HG02885 (cell line): ENCODE results near the gene CCNF.
A peak's percentile ranks its signal among the peaks of the same experiment; 100 is the strongest.

Experiments
- ATAC-seq: cut with Tn5 transposase; IDR thresholded peaks from one replicate; pipeline ENCODE4 v1.9.1; 2021; ENCODE audit warnings: mild to moderate bottlenecking; ENCODE audit not compliant: unreplicated experiment, poor library complexity

CCNF gene

DNA sequence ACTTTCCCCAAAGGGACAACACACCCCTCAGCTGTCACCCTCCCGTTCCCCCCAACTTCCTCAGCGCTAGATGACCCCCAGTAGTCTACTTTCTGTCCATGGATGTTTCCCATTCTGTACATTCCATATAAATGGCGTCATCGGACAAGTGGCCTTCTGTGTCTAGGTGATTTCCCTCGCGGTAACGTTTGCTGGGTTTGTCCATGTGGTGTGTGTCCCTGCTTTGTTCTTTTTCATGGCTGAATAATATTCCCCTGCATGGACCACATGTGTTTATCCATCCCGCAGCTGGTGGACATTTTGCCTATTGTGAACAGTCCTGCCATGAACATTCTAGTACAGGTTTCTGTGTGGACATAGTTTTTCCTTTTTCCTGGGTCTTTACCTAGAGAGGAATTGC, 23.4 kb downstream of the CCNF start:
- no peak for ATAC-seq

DNA sequence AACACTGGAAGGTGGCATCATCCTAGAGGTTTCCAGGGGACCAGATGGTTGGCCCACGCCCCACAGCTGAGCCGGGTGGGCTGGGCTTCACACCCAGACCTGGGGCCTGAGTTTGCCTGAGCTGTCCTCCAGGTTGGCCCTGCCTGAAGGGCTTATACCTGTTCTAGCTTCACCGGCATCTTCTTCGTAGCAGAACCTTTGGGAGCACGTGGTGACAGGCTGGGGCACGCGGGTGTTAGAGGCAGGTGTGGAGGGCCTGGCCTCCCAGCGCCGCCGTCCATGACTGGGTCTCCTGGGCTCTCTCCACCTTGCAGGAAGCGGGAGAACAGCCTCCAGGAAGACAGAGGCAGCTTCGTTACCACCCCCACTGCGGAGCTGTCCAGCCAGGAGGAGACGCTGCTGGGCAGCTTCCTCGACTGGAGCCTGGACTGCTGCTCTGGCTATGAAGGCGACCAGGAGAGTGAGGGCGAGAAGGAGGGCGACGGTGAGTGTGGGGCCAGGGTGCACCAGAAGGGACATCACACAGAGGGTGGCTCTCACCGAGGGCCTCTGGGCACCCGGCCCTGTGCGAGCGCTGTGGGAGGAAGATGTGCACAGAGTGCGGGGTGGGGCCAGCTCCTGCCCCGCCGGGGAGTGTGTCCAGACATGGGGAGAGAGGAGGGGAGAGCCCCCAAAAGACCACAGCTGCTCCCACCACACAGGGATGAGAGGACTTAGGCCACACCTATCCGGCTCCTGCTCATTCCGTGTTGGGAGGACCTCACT, 26.0 kb downstream of the CCNF start:
- no peak for ATAC-seq

DNA sequence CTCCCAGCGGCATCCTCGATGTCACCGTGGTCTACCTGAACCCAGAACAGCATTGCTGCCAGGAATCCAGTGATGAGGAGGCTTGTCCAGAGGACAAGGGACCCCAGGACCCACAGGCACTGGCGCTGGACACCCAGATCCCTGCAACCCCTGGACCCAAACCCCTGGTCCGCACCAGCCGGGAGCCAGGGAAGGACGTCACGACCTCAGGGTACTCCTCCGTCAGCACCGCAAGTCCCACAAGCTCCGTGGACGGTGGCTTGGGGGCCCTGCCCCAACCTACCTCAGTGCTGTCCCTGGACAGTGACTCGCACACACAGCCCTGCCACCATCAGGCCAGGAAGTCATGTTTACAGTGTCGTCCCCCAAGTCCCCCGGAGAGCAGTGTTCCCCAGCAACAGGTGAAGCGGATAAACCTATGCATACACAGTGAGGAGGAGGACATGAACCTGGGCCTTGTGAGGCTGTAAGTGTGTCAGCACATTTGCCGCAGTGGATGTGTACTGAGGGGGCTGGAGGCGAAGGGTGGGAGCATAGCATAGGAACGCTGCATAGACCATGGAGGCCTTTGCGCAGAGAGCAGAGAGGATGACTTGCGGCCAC, 27.4 kb downstream of the CCNF start:
- ATAC-seq = no peak

DNA sequence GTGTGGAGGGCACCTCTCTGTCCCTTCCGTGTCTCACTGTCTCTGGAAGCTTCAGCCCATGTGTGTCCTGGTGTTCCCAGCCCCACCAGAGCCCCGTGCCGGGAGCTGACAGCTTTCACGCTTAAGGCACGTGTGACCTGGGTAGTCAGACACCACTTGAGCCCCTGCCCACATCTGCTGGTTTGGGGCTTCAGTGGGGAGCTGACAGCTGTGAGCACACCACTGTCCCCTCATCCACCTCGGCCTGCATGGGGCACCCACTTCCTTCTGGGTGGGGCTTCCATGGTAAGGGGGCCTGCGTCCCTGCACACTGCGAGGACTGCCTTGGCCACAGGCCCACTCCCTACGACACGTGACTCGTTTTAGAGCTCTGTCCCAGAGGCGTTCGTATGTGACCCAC, 28.0 kb downstream of the CCNF start:
- ATAC-seq = no peak

DNA sequence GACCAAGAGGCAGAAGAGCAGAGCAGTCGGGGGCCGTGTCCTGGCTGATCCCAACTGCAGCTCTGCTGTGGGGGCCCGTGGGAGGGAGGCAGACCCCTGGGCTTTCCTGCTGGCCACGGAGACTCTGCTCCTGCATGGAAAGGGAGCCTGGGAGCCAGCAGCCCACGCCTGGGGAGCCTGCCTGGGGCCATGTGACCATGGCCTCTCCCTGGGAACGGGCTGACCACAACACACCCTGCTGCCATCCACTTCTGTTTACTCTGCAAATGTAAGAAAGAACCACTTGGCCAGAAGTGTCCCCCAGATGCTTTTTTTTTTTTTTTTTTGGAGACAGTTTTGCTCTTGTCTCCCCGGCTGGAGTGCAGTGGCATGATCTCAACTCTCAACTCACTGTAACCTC, 28.7 kb downstream of the CCNF start:
- ATAC-seq = no peak

DNA sequence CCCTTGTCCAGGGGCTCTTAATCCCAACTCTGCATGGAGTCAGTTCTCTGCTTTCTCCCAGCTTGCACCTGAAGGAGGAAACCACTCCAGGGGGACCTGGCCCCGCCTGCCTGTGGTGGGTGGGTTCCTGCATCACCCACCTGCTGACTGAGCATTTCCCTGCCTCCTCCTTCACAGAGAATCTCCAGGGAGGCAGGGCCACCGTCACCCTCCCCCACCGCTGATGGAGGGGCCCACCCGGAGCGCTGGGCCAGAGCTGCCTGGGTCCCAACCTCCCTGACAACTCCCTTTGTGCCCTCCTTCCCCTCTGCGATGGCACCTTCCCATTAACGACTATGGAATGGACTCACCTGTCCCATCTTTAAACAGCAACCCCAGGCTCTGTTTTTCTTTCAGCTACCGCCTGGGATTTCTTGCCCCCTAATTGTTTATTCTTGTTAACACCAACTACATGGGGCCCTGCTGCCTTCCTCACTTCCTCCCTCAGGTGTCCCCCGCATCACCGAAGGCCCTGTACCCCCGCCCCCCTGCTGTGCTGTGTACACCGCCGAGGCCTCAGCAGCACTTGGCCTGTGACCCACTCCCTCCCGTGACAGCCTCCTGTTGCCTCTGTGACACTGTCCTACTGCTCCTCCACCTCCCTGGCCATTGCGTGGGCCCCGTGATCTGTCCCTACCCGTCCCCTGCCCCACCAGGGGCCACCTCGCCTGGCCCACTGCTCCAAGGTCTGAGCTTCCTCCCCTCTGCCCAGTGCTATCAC, 29.8 kb downstream of the CCNF start:
- ATAC-seq = no peak

DNA sequence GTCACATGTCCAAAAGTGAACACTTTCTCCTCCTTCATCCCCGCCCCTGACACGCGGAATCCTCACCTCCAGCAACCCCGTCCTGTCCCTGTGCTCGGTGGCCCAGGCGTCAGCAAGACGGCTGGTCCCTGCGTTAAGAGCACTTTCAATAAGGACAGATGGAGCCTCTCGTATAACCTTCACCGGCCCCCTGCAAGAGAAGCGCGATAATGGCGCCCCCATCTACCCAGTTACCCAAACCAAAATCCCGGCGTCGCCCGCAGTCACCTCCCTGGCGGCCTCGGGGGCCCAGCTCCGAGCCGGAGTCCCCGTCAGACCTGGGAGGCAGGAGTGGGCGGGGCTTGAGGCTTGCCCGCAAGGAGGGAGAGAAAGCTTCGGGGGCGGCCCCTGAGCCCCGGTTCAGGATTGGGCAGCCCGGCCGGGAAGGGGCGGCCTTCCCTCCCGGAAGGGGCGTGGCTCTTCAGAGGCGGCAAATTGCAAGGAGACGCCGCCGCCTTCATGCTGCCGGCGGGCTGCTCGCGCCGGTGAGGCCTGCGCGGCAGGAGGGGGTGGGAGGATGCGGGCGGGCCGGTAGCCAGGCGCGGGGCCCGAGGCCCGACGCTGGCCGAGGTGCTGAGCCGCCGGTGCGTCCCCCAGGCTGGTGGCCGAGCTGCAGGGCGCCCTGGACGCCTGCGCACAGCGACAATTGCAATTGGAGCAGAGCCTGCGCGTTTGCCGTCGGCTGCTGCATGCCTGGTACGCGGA, 30.6 kb downstream of the CCNF start, which contains the start of gene TEDC2:
Gene TEDC2, plus strand, starts transcription at position 463 of the 744 bp plus-strand sequence. Its CDS starts 36 bp downstream, at position 499.
- ATAC-seq = peak; percentile 95

DNA sequence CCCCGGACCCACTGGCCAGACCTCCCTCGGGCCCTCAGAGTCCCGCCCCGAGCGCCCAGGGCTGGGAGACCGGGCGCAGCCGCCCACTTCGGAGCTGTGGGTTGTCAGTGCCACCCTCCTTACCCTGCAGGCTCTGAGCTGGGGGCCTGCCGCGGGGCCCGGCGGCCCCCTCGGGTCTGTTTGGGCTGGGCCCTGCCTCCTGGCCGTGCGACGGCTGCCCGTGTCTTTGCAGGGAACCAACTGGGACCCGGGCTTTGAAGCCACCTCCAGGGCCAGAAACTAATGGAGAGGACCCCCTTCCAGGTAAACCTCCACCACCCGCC, 31.1 kb downstream of the CCNF start:
- no peak for ATAC-seq

DNA sequence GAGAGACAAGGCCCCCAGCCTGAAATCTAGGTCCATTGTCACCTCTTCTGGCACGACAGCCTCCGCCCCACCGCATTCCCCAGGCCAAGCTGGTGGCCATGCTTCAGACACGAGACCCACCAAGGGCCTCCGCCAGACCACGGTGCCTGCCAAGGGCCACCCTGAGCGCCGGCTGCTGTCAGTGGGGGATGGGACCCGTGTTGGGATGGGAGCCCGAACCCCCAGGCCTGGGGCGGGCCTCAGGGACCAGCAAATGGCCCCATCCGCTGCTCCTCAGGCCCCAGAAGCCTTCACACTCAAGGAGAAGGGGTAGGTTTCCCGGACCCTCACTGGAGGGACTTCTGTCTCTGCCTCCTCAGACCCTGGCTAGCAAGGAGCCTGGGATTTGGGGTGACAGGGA, 31.7 kb downstream of the CCNF start:
- ATAC-seq = no peak

DNA sequence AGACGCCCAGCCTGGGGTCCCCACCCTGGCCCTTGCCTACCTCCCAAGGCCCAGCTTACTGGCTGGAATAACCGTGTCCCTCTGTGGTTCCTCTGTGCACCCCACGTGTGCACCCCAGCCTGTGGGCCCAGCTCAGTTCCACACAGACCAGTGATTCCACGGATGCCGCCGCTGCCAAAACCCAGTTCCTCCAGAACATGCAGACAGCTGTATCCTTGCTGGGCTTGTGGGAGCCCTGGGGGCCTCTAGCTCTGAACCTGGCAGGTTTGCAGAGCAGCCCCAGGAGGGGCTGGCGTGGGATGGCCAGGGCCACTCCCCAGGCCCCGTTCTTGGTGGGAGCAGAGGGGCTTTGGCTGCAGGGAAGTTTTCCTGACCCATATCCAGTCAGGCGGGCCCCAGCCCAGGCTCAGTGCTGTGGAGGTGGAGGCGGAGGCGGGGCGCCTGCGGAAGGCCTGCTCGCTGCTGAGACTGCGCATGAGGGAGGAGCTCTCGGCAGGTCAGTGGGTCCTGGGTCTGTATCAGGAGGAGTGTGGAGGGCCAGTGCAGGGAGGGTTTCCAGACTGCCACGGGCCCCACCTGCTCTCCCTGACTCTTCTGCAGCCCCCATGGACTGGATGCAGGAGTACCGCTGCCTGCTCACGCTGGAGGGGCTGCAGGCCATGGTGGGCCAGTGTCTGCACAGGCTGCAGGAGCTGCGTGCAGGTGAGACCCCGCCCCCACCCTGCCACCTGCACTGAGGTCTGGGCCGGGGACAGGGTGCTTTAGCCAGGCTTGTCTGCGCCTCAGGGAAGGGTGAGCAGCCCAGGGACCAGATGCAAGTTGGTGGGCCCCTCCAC, 33.0 kb downstream of the CCNF start:
- no peak for ATAC-seq

DNA sequence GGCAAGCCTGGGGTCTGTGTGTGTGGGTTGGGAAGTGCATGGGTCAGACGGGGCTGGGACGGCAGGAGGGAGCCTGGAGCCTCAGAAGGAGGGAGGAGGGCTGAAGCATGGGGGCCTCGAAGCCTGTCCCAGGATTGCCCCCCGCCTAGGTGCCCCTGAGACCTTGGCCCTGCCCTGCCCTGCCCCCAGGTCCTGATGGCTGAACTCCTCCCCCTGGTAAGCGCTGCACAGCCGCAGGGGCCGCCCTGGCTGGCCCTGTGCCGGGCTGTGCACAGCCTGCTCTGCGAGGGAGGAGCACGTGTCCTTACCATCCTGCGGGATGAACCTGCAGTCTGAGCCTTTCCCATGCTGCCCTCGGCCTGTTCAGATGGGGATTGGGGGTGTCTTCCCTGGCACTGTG, 35.1 kb downstream of the CCNF start:
- ATAC-seq = no peak

DNA sequence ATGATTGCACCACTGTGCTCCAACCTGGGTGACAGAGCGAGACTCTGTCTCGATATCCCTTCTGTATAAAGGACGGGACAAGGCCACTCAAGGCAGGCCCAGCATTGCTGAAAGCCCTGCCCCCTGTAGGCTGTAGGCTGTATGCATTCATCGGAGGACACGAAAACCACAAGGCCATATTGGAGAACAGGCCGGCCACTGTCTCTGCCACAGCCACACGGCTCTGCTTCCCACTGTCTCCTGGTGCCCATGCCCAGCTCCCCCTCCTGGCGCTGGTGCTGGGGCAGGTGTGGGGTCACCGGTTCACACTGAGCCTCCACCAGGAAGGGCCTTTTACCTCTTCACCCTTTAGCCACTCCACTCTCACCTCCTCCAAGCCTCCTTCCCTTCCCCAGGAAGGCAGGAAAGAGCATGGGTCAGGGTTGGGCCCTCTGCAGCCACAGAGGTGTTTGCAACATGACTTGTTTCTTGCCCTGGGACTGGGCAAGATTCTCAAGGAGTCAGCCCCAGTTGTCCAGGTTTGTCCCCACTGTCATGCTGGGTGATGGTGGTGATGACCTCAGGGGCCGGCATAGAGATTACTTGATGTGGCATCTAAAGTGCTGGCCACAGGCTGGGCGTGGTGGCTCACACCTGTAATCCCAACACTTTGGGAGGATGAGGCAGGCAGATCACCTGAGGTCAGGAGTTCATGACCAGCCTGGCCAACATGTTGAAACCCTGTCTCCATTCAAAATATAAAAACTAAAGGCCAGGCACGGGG, 36.6 kb downstream of the CCNF start:
- no peak for ATAC-seq

DNA sequence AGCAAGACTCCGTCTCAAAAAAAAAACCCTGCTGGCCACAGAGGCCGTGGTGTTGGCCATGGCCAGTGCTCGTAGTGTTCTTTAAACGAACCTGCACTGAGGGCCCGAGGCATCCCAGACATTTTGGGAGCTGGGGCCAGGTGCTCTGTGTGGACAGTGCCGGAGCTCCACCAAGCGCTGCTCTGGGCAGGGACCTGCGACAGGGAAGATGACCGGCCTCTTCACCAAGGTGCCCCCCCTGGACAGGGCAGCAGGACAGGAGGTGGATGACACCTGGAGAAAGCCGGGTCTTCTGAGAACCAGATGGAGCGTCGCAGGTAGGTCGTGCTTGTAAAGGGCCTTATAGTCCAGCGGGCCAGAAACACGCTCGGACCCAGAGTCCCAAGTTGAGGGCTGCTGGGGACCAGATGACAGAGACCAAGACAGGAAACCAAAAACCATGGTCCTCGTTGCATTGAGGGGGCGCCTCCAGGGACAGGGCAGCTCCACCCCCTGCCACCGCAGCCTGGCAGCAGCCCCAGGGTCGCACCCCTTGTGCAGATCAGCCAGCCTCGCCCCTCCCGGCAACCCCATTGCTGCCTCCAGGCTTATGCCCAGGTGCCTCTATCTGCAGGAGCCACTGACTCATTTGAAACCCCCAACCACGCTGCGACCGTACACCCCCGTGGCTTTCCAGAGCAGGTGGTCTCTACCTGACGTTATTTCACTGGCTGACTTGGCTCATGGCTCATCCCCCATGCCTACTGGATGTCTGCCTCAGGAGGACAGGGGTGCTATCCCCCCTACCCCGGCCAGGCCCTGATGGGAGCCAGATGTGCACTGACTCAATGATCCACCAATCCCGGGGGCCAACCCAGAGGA, 37.6 kb downstream of the CCNF start:
- ATAC-seq = no peak

DNA sequence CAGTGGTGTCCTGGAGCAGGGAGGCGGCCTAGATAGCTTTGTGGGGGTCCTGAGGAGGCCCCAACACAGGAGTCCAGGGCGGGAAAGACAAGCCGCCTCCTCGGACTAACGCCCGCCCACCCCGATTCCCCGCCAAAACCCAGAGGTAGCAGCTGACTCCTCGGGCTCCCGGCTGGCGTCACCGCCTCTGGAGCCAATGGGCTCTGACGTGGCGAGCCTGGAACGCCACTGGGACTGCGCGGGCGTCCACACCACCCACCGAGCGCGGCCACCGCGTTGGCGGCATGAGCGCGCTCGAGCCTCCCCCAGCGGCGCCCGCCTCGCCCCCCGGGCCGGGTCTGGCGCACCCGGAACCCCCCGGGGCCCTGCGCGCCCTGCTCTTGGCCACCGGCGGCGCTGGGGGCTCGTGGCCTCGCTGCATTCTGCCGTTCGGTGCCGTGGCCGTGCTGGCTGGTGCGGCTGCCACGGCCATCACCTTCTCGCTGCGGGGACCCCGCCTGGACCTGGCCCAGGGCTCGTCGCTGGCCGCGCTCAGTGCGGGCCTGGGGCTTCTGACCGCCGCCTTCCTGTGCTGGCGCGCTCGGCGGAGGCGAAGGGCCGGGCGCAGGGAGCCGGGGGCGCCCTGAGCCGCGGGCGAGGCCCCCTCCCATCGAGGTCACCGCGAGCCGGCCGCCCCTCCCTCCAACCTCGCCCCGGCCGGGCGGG, 38.4 kb downstream of the CCNF start:
- ATAC-seq = no peak

DNA sequence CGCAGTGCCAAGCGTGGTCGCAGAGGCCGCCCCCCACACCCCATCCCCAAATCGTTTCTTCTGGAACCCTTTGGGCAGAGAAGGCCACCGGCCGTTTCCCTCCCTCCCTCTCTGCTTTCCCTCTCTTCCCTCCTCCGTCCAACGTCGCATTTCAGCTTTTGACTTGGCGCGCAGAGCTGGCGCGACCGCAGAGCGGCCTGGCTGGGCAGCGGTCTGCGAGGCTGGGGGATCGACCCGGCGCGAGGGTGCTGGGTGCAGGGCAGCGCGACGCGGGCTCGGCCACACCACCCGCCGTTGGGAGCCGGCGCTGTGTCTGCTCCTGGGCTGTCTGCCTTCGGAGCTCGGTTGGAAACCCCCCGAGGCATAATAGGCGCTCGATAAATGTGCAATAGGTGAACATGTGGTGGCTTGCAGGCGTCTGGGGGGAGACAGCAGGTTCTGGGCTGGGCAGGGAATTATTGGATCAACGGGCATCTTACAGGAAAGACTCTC, 39.0 kb downstream of the CCNF start:
- ATAC-seq = no peak

DNA sequence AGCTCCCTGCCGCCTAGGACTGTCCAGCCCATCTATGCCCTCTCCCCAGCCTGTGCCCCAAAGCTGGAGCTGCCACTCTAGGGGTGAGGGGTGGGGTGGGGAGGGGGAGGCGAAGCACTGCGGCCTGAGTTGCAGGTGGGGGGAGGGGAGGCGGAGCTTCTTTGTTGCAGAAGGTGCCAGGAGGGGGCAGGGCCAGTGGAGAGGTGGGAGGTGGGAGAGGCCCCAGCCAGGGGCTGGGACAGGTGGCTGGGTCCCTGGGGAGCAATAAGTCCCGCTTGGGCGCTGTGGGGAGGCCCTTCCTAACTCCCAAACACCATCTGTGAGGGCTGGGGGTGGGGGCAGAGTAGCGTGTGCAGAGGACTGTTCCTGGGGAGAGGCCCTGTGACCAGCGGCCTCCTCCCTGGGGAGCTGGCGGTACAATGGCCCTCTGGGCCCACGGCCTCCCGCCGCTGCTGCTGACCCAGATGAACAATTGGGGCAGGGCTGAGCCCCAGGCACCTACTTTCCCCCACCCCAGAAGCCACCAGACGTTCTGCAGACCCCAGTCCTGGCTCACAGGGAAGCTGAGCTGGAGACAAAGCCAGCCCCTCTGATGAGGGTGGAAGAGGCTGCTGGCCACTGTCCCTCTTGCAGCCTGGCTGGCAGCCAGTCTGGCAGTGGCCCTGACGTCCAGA, 39.6 kb downstream of the CCNF start:
- no peak for ATAC-seq
